H1 (cell line): ENCODE data around the gene SAA1. TPM values are rescaled to one million over a fixed set of nuclear protein-coding genes. Genes with fewer than 3 reads are reported as not detected.
A peak's percentile ranks its signal among the peaks of the same experiment; 100 is the strongest.

Experiments
- CTCF ChIA-PET: fragments of 300-600 bp; sonication (Branson Sonifier 250); formaldehyde crosslinking; loops from one replicate; lab custom pipeline; 2021; ENCODE audit not compliant: partially characterized antibody; lab: Charles Lee
- POLR2A ChIA-PET: fragments of 300-600 bp; sonication (Branson Sonifier 250); formaldehyde crosslinking; loops from one replicate; lab custom pipeline; 2021; ENCODE audit warnings: inconsistent platforms; ENCODE audit not compliant: partially characterized antibody; lab: Charles Lee
- DNase-seq, 2 experiments: peaks; one replicate each; pipeline versions ENCODE4 v3.0.0 to v3.0.0-alpha.2; 2010 to 2022; ENCODE audit warnings: low spot score in 2 of 2, low read depth in 1 of 2, mixed read lengths in 1 of 2
- FAIRE-seq: peaks from 2 replicates; lab custom pipeline; 2011; peaks lifted over from hg19 to GRCh38; lab: Jason Lieb, UNC
- H2AFZ ChIP-seq: 2 replicates; pipeline ENCODE4 v1.8.1; 2012; ENCODE audit warnings: low read length, inconsistent platforms
- H2AK5ac ChIP-seq: 2 replicates; pipeline ENCODE4 v1.6.1; 2013; ENCODE audit warnings: low read depth, low read length
- H2BK120ac ChIP-seq: replicated peaks from 2 replicates; pipeline ENCODE3; 2013; ENCODE audit warnings: low read depth, low read length, inconsistent platforms
- H2BK12ac ChIP-seq: 2 replicates; pipeline ENCODE4 v1.6.1; 2013; ENCODE audit warnings: low read depth, low read length
- H2BK15ac ChIP-seq: 2 replicates; pipeline ENCODE4 v1.6.1; 2013; ENCODE audit warnings: low read length
- H2BK20ac ChIP-seq: 2 replicates; pipeline ENCODE4 v1.6.1; 2013; ENCODE audit warnings: low read length
- H2BK5ac ChIP-seq: 2 replicates; pipeline ENCODE4 v1.6.1; 2013; ENCODE audit warnings: low read depth, low read length
- H3K14ac ChIP-seq: 2 replicates; pipeline ENCODE4 v1.6.1; 2013; ENCODE audit warnings: inconsistent platforms; ENCODE audit not compliant: insufficient read length
- H3K18ac ChIP-seq: 2 replicates; pipeline ENCODE4 v1.6.1; 2013; ENCODE audit warnings: low read length; ENCODE audit errors: extremely low read depth
- H3K23ac ChIP-seq: 2 replicates; pipeline ENCODE4 v1.6.1; 2013; ENCODE audit warnings: inconsistent platforms; ENCODE audit not compliant: insufficient read length
- H3K23me2 ChIP-seq: 2 replicates; pipeline ENCODE4 v1.6.1; 2013; ENCODE audit warnings: low read depth, low read length
- H3K27ac ChIP-seq: 2 replicates; pipeline ENCODE4 v1.6.1; 2011; ENCODE audit warnings: low read depth, low read length, inconsistent platforms
- H3K27me3 ChIP-seq, 4 experiments: replicated peaks in 1 of 4; 1 replicate in 1 of 4; 2 replicates in 3 of 4; pipeline versions ENCODE4 v1.6.1 to v1.8.1; 2011 to 2013; ENCODE audit warnings: low read length in 3 of 4, mild to moderate bottlenecking in 3 of 4, inconsistent platforms in 2 of 4, mixed read lengths in 2 of 4, moderate library complexity in 1 of 4; ENCODE audit not compliant: control insufficient read depth in 3 of 4, insufficient read depth in 3 of 4; ENCODE audit errors: extremely low read depth in 1 of 4
- H3K36me3 ChIP-seq, 4 experiments: 2 replicates each; pipeline versions ENCODE4 v1.6.1 to v1.8.1; 2011 to 2013; ENCODE audit warnings: mild to moderate bottlenecking in 4 of 4, low read length in 3 of 4, moderate library complexity in 2 of 4, control low read depth in 1 of 4, inconsistent platforms in 1 of 4; ENCODE audit not compliant: insufficient read depth in 4 of 4, control insufficient read depth in 2 of 4
- H3K4ac ChIP-seq: replicated peaks from 2 replicates; pipeline ENCODE3; 2013; ENCODE audit warnings: low read length, low read depth, mixed read lengths, inconsistent platforms; ENCODE audit not compliant: insufficient read length
- H3K4me1 ChIP-seq, 4 experiments: replicated peaks in 1 of 4; 1 replicate in 1 of 4; 2 replicates in 3 of 4; pipeline versions ENCODE4 v1.6.1 to v1.8.1; 2011 to 2013; ENCODE audit warnings: low read length in 3 of 4, inconsistent platforms in 2 of 4, mixed read lengths in 1 of 4; ENCODE audit not compliant: insufficient read depth in 4 of 4, control insufficient read depth in 3 of 4
- H3K4me2 ChIP-seq, 2 experiments: 2 replicates each; pipeline versions ENCODE4 v1.6.1 to v1.8.1; 2011 to 2013; ENCODE audit warnings: low read depth in 2 of 2, low read length in 2 of 2, control low read depth in 1 of 2, inconsistent platforms in 1 of 2, mild to moderate bottlenecking in 1 of 2; ENCODE audit not compliant: insufficient read depth in 1 of 2
- H3K4me3 ChIP-seq, 4 experiments: fragments of 200-600, 300-600 bp in 1 of 4; sonication (generic), shearing (Covaris generic), sonication (Bioruptor Twin) in 1 of 4; 2 replicates each; pipeline versions ENCODE4 v1.5.1 to v1.8.1; 2011 to 2016; ENCODE audit warnings: low read length in 4 of 4, low read depth in 3 of 4, control low read depth in 2 of 4, inconsistent platforms in 2 of 4, mild to moderate bottlenecking in 2 of 4, mixed read lengths in 1 of 4, moderate library complexity in 1 of 4; ENCODE audit not compliant: insufficient read depth in 2 of 4; ENCODE audit errors: extremely low read depth in 1 of 4
- H3K56ac ChIP-seq: replicated peaks from 2 replicates; pipeline ENCODE3; 2013; ENCODE audit warnings: low read depth, mild to moderate bottlenecking, mixed read lengths, low read length, inconsistent platforms; ENCODE audit not compliant: insufficient read length
- H3K79me1 ChIP-seq: 2 replicates; pipeline ENCODE4 v1.6.1; 2013; ENCODE audit warnings: low read depth, low read length, control low read depth
- H3K79me2 ChIP-seq, 2 experiments: 2 replicates each; pipeline versions ENCODE4 v1.6.1 to v1.8.1; 2012 to 2013; ENCODE audit warnings: low read length in 2 of 2, mild to moderate bottlenecking in 2 of 2, inconsistent platforms in 1 of 2; ENCODE audit not compliant: insufficient read depth in 2 of 2, control insufficient read depth in 1 of 2
- H3K9ac ChIP-seq, 4 experiments: replicated peaks in 1 of 4; 1 replicate in 1 of 4; 2 replicates in 3 of 4; pipeline versions ENCODE4 v1.6.1 to v1.8.1; 2011 to 2013; ENCODE audit warnings: low read depth in 3 of 4, low read length in 3 of 4, control low read depth in 2 of 4, mild to moderate bottlenecking in 2 of 4, moderate library complexity in 2 of 4, inconsistent platforms in 1 of 4; ENCODE audit errors: extremely low read depth in 1 of 4
- H3K9me3 ChIP-seq, 2 experiments: 2 replicates each; pipeline versions ENCODE4 v1.6.1 to v1.8.1; 2012 to 2013; ENCODE audit warnings: mild to moderate bottlenecking in 2 of 2, moderate library complexity in 2 of 2, control low read depth in 1 of 2, inconsistent platforms in 1 of 2, low read depth in 1 of 2, low read length in 1 of 2, mixed read lengths in 1 of 2; ENCODE audit not compliant: insufficient read depth in 2 of 2
- H4K20me1 ChIP-seq, 2 experiments: replicated peaks in 1 of 2; 2 replicates each; pipeline versions ENCODE3 to v1.8.1; 2011 to 2013; ENCODE audit warnings: inconsistent platforms in 2 of 2, low read length in 2 of 2, mild to moderate bottlenecking in 1 of 2; ENCODE audit not compliant: insufficient read depth in 2 of 2, control insufficient read depth in 1 of 2
- H4K5ac ChIP-seq: 2 replicates; pipeline ENCODE4 v1.6.1; 2013; ENCODE audit warnings: low read length, low read depth, mixed read lengths, inconsistent platforms; ENCODE audit not compliant: insufficient read length
- H4K8ac ChIP-seq: 2 replicates; pipeline ENCODE4 v1.8.0; 2013; ENCODE audit warnings: mild to moderate bottlenecking, moderate library complexity, low read length, inconsistent platforms; ENCODE audit not compliant: insufficient read depth; ENCODE audit errors: extremely low read depth
- H4K91ac ChIP-seq: replicated peaks from 2 replicates; pipeline ENCODE3; 2013; ENCODE audit warnings: low read length, mixed read lengths, inconsistent platforms; ENCODE audit not compliant: insufficient read length
- ASH2L ChIP-seq: fragments of 200-600, 300-600 bp; sonication (generic); IDR thresholded peaks from one replicate; pipeline ENCODE4 v1.7.1; 2017; ENCODE audit warnings: low read length
- CTBP2 ChIP-seq: IDR thresholded peaks from 2 replicates; pipeline ENCODE4 v1.7.0; 2011; ENCODE audit warnings: borderline replicate concordance, mild to moderate bottlenecking, moderate library complexity, mixed read lengths, low read length; ENCODE audit not compliant: insufficient read depth, insufficient read length
- WGBS, 2 experiments: shearing (Covaris generic) in 1 of 2; methylation state at CpG; one replicate each; pipeline versions ENCODE4 v1.1.6 to v1.1.7; 2013 to 2015; ENCODE audit warnings: low lambda C conversion rate in 2 of 2, mixed read lengths in 2 of 2, inconsistent platforms in 1 of 2, low coverage in 1 of 2, missing lambda C conversion rate in 1 of 2; ENCODE audit not compliant: insufficient replicate concordance in 2 of 2, insufficient coverage in 1 of 2, insufficient read length in 1 of 2; ENCODE audit errors: extremely low coverage in 1 of 2, missing lambda C conversion rate in 1 of 2; 5-methylcytosine and 5-hydroxymethylcytosine counted together
- polyA plus RNA-seq, 7 experiments: library from polyadenylated mRNA; depleted of rRNA in 3 of 7; stranded (reverse) in 5 of 7; unstranded in 2 of 7; fragments of >200 nt in 5 of 7; fragments of 200-250 nt in 2 of 7; gene quantifications; 1 replicate in 5 of 7; 2 replicates in 1 of 7; 4 replicates in 1 of 7; pipeline versions ENCODE4 v1.2.1 to v1.2.3, GENCODE V29; 2011 to 2013; ENCODE audit warnings: missing spikeins in 2 of 7, mixed read lengths in 2 of 7
- total RNA-seq: library from RNA; stranded (reverse); fragmentation: NEBNext Ultra II Directional; extraction: Animal tissue kit (Norgen Biotek cat#: 25700); gene quantifications from 2 replicates; pipeline ENCODE4 v1.2.1, GENCODE V29; 2021

Gene SAA1
- total and polyA plus RNA-seq, 2 of the 8 experiments (the other 6 are each of a cell fraction or from before 2014, with no cell fraction given), result 0.41 TPM; not detected in 1

GRCh38 chr11:18222814-18223421 is 43.1 kb upstream of the SAA1 start:
- no peak overlapping the region for H2BK20ac ChIP-seq
- H3K9ac ChIP-seq, result no peak overlapping the region
- no peak overlapping the region for H3K4me2 ChIP-seq
- no peak overlapping the region for H3K4me3 ChIP-seq
- H2BK15ac ChIP-seq, result no peak overlapping the region
- H2BK120ac ChIP-seq, result no peak overlapping the region
- no peak for DNase-seq
- no peaks in the 10 kb centered on the region for H3K4me1 ChIP-seq
- no peak overlapping the region for H4K8ac ChIP-seq
- H3K14ac ChIP-seq, result no peak overlapping the region
- H4K91ac ChIP-seq, result no peak overlapping the region
- POLR2A ChIA-PET, result no interaction called here
- H4K5ac ChIP-seq, result no peak overlapping the region
- no peaks in the 10 kb centered on the region for H3K27me3 ChIP-seq
- no peak overlapping the region for H2AFZ ChIP-seq
- H3K4ac ChIP-seq, result no peak overlapping the region
- no peak overlapping the region for H3K18ac ChIP-seq
- WGBS, 2 experiments, result 94% methylated on average over 3 of the region's 3 CpGs; no CpG with 5 or more reads in 1 of the 2 experiments
- no peak overlapping the region for H2BK12ac ChIP-seq
- H3K23me2 ChIP-seq, result peaks cover 4% of the 10 kb centered on the region; the same call in 1 of the 2 replicates
- FAIRE-seq, result no peak
- H3K56ac ChIP-seq, result peak overlapping the region; percentile 99
- H3K36me3 ChIP-seq, result no peaks in the 10 kb centered on the region
- H2AK5ac ChIP-seq, result no peak overlapping the region
- peaks cover 0 to 4% of the 10 kb centered on the region in 2 experiments for H4K20me1 ChIP-seq
- CTCF ChIA-PET, result interaction anchor here (0.8 to 2.6 kb wide), 2 partner anchors 10 to 107 kb away, joined by 3 to 14 read pairs; no protein-coding TSS in a partner anchor
- no peaks in the 10 kb centered on the region for H3K9me3 ChIP-seq
- H3K79me1 ChIP-seq, result no peaks in the 10 kb centered on the region
- no peak overlapping the region for H2BK5ac ChIP-seq
- no peaks in the 10 kb centered on the region for H3K79me2 ChIP-seq
- no peak overlapping the region for H3K27ac ChIP-seq
- no peak for TF ChIP-seq ASH2L
- no peak for TF ChIP-seq CTBP2
- H3K23ac ChIP-seq, result no peak overlapping the region
